T-cell (primary cell): ENCODE data around the gene TMEM139. TPM values are rescaled to one million over a fixed set of nuclear protein-coding genes. Genes with fewer than 3 reads are reported as not detected.
A peak's percentile ranks its signal among the peaks of the same experiment; 100 is the strongest.

Source experiments
- ATAC-seq, 4 experiments: fragments of 200-7000 bp in 3 of 4; fragments of 150-1000 bp in 1 of 4; cut with Tn5 transposase; replicated peaks in 1 of 4; 1 replicate in 3 of 4; 2 replicates in 1 of 4; pipeline ENCODE4 v1.10.0; 2021; ENCODE audit warnings: moderate library complexity in 3 of 4, mild to moderate bottlenecking in 2 of 4, moderate number of reproducible peaks in 1 of 4
- CTCF ChIA-PET, 2 donors: fragments of 300-600 bp; sonication (Branson Sonifier 250); formaldehyde crosslinking; loops; one replicate each; lab custom pipeline; 2022; ENCODE audit warnings: antibody characterized with exemption in 2 of 2; lab: Charles Lee
- POLR2A ChIA-PET, 2 donors: fragments of 300-600 bp; sonication (Branson Sonifier 250); formaldehyde crosslinking; loops; one replicate each; lab custom pipeline; 2022; ENCODE audit warnings: antibody characterized with exemption in 2 of 2; lab: Charles Lee
- DNase-seq, 35 experiments: peaks; one replicate each; pipeline versions ENCODE4 v3.0.0 to v3.0.0-alpha.2; 2013 to 2023
- H3K27ac ChIP-seq: one replicate; pipeline ENCODE4 v1.5.1; 2013; ENCODE audit warnings: low read length
- H3K27me3 ChIP-seq, 2 experiments: replicated peaks in 1 of 2; 1 replicate in 1 of 2; 2 replicates in 1 of 2; pipeline versions ENCODE4 v1.6.1 to v1.7.0; 2013; ENCODE audit warnings: low read length in 1 of 2, mixed read lengths in 1 of 2; ENCODE audit not compliant: control insufficient read depth in 2 of 2, insufficient read depth in 2 of 2; ENCODE audit errors: extremely low read depth in 1 of 2
- H3K36me3 ChIP-seq, 2 donors: 1 replicate in 1 of 2; 2 replicates in 1 of 2; pipeline versions ENCODE4 v1.6.1 to v1.7.0; 2013; ENCODE audit warnings: low read length in 1 of 2; ENCODE audit not compliant: control insufficient read depth in 2 of 2, insufficient read depth in 1 of 2; ENCODE audit errors: extremely low read depth in 1 of 2
- H3K4me1 ChIP-seq, 2 experiments: 1 replicate in 1 of 2; 2 replicates in 1 of 2; pipeline versions ENCODE4 v1.6.1 to v1.7.0; 2013; ENCODE audit warnings: low read length in 2 of 2, mixed read lengths in 1 of 2; ENCODE audit not compliant: insufficient read depth in 2 of 2, control insufficient read depth in 1 of 2; ENCODE audit errors: extremely low read depth in 1 of 2
- H3K4me3 ChIP-seq, 2 donors: 1 replicate in 1 of 2; 2 replicates in 1 of 2; pipeline versions ENCODE4 v1.5.1 to v1.7.0; 2013; ENCODE audit warnings: mild to moderate bottlenecking in 2 of 2, low read length in 1 of 2, moderate library complexity in 1 of 2; ENCODE audit not compliant: control insufficient read depth in 1 of 2; ENCODE audit errors: extremely low read depth in 1 of 2
- H3K9me3 ChIP-seq: 2 replicates; pipeline ENCODE4 v1.7.0; 2013
- H3K27ac Mint-ChIP-seq, 2 donors: one replicate each; pipeline ENCODE4 v1.8.0; 2020 to 2021; ENCODE audit warnings: mild to moderate bottlenecking in 2 of 2, mixed read lengths in 2 of 2
- H3K27me3 Mint-ChIP-seq, 2 donors: one replicate each; pipeline ENCODE4 v1.8.0; 2021 to 2022; ENCODE audit warnings: mixed read lengths in 2 of 2
- H3K36me3 Mint-ChIP-seq: one replicate; pipeline ENCODE4 v1.8.0; 2021; ENCODE audit warnings: mixed read lengths
- H3K4me1 Mint-ChIP-seq, 3 donors: one replicate each; pipeline ENCODE4 v1.8.0; 2020 to 2022; ENCODE audit warnings: mixed read lengths in 3 of 3, mild to moderate bottlenecking in 1 of 3
- H3K4me3 Mint-ChIP-seq, 3 donors: one replicate each; pipeline ENCODE4 v1.8.0; 2020 to 2022; ENCODE audit warnings: mild to moderate bottlenecking in 3 of 3, mixed read lengths in 3 of 3, moderate library complexity in 3 of 3
- H3K9me3 Mint-ChIP-seq, 3 donors: one replicate each; pipeline ENCODE4 v1.8.0; 2020 to 2022; ENCODE audit warnings: mixed read lengths in 3 of 3
- WGBS: methylation state at CpG from one replicate; pipeline ENCODE4 v1.1.5; 2013; ENCODE audit warnings: missing lambda C conversion rate; ENCODE audit not compliant: insufficient coverage; 5-methylcytosine and 5-hydroxymethylcytosine counted together
- total RNA-seq, 35 experiments: library from RNA in 6 of 35; stranded (reverse) in 6 of 35; fragments of 120-200 nt in 1 of 35; gene quantifications; one replicate each; pipeline versions ENCODE4 v1.2.1 to v1.2.4 and lab custom pipeline; 2013 to 2026

Gene TMEM139
- total RNA-seq, 5 donors from 2014 or later (not counting 1 experiment from before 2014, with no cell fraction given): 0.66 to 1.6 (median 1.2) TPM; not detected in 1

DNA sequence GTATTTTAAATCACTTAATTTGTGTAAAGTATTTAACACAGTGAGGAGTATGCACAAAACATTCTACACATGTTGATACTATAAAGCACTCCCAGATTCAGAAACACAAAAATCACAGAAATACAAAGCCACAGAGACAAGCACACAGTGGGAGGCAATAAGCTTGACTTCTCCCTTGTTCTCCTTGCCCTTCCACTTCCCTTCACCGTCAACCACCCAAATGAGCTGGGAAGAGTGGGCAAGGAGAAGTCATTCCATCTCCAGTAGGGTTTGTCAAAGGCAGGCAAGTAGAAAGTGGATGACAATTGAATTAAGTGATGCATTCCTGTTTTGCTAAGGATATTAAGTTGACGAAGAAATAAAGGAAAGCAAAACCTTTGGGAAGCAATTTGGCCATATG, 4.2 kb upstream of the TMEM139 start:
- Mint-ChIP-seq H3K36me3 (no peaks in the 10 kb centered on the region), H3K27ac (peak overlapping the region; percentile 82 to 94), H3K4me1 (peaks cover 41 to 45% (median 41%) of the 10 kb centered on the region in 3 donors), H3K27me3 (no peaks in the 10 kb centered on the region), H3K9me3 (no peaks in the 10 kb centered on the region), H3K4me3 (peak overlapping the region in 2 of 3 donors; percentile 68 to 74)
- DNase-seq (no peak), ATAC-seq (no peak)
- Histone ChIP-seq H3K27me3 (no peaks in the 10 kb centered on the region), H3K36me3 (no peaks in the 10 kb centered on the region), H3K27ac (peak overlapping the region; percentile 78), H3K4me1 (peaks cover 18 to 22% of the 10 kb centered on the region in 2 experiments), H3K9me3 (no peaks in the 10 kb centered on the region), H3K4me3 (no peak overlapping the region)
- ChIA-PET POLR2A (interaction anchor here in 1 of 2 donors (0.6 kb wide), 1 partner anchor 9 kb away, joined by 3 read pairs; no protein-coding TSS in a partner anchor), CTCF (interaction anchor here (0.6 to 2.1 kb wide), 8 partner anchors 16 to 472 kb away, joined by 3 to 11 read pairs (median 4); partner anchors contain the start of gene GSTK1 (in 1 of the 2))
- WGBS: no CpG with 5 or more reads among the region's 2 CpGs

DNA sequence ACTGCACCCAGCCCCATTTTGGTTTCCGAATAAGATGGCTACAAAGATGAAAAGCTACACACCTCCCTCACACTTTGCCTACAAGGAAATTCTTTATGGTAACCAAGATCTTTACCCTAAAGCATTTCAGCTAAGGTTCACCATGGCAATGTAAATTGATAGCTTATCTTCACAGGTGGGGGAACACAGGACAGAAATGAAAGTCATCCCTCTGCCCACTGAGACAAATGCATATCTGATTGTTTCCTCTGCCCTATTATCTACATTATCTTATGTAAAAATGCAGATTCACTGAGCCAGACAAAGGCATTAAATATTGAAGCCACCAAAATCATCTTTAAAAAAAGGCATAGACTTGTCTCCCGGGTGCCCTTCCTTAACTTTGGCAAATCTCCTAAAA, 3.2 kb upstream of the TMEM139 start:
- 89% methylated on average over 1 of the region's 2 CpGs for WGBS
- Histone ChIP-seq H3K27me3 (no peaks in the 10 kb centered on the region), H3K27ac (no peak overlapping the region), H3K9me3 (no peaks in the 10 kb centered on the region), H3K36me3 (no peaks in the 10 kb centered on the region), H3K4me1 (peaks cover 18 to 22% of the 10 kb centered on the region in 2 experiments), H3K4me3 (no peak overlapping the region)
- ChIA-PET POLR2A (no interaction called here), CTCF (interaction anchor here in 1 of 2 donors (1.0 kb wide), 1 partner anchor 41 kb away, joined by 3 read pairs; no protein-coding TSS in a partner anchor)
- Mint-ChIP-seq H3K4me1 (peaks cover 41 to 47% (median 41%) of the 10 kb centered on the region in 3 donors), H3K27ac (peak overlapping the region; percentile 34 to 59), H3K9me3 (no peaks in the 10 kb centered on the region), H3K27me3 (no peaks in the 10 kb centered on the region), H3K36me3 (no peaks in the 10 kb centered on the region), H3K4me3 (no peak overlapping the region)
- no peak for DNase-seq
- no peak for ATAC-seq

DNA sequence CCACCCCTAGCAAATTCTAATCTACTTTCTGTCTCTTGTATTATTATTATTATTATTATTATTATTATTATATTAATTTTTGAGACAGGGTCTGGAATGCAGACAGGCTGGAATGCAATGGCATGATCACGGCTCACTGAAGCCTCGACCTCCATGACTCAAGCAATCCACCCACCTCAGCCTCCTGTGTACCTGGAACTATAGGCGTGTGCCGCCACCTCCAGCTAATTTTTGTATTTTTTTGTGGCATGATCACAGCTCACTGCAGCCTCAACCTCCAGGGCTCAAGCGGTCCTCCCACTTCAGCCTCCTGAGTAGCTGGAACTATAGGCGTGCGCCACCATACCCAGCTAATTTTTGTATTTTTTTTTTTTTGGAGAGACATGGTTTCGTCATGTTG, 2.6 kb upstream of the TMEM139 start:
- H3K36me3 Mint-ChIP-seq: no peaks in the 10 kb centered on the region
- ChIA-PET POLR2A (no interaction called here), CTCF (interaction anchor here in 1 of 2 donors (1.1 kb wide), 1 partner anchor 17 kb away, joined by 4 read pairs; no protein-coding TSS in a partner anchor)
- no peaks in the 10 kb centered on the region for H3K9me3 ChIP-seq
- H3K27ac Mint-ChIP-seq: no peak overlapping the region
- WGBS: 98% methylated on average over 5 of the region's 8 CpGs
- H3K27ac ChIP-seq: no peak overlapping the region
- H3K27me3 ChIP-seq: no peaks in the 10 kb centered on the region
- no peaks in the 10 kb centered on the region for H3K36me3 ChIP-seq
- H3K4me3 Mint-ChIP-seq: no peak overlapping the region
- DNase-seq: no peak
- ATAC-seq: no peak
- peaks cover 18 to 22% of the 10 kb centered on the region in 2 experiments for H3K4me1 ChIP-seq
- peaks cover 41 to 51% (median 46%) of the 10 kb centered on the region in 3 donors for H3K4me1 Mint-ChIP-seq
- H3K27me3 Mint-ChIP-seq: no peaks in the 10 kb centered on the region
- H3K9me3 Mint-ChIP-seq: no peaks in the 10 kb centered on the region
- no peak overlapping the region for H3K4me3 ChIP-seq

DNA sequence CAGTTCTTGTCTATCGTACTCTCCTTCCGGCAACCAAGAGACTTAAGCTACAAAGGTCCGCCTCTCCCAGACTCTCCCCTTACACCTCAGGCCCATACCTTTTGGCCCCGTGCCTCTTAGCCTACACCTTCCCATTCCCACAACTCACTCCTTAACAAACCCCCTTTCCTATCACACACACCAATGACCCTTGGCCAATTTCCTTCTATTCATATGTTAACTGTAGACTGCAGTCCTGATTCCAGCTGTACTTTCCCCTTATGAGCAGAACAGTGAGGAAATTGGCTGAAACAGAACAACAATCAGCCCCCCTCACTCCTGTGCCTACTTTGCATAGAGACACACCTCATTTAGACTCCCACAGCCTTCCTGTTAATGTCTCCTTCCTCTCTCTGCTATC, 1.4 kb upstream of the TMEM139 start:
- POLR2A ChIA-PET: no interaction called here
- H3K4me3 Mint-ChIP-seq: peak overlapping the region in 1 of 3 donors; percentile 26

DNA sequence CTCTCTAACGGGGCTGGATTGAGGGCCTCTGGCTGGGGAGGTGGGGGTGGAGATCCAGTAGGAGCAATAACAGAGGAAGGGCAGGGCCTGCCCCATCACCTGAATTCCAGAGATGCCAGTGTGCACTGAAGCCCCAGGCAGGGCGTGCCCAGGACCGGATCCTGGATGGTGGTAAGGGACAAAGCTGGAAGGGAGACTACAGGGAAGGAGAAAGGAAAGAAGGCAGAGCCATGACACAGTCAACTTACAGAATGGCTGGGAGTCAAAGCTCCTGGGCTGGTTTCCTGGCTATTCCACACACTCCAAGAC, 666 bp downstream of the TMEM139 start:
- H3K4me3 ChIP-seq: no peak overlapping the region
- no peaks in the 10 kb centered on the region for H3K27me3 ChIP-seq
- POLR2A ChIA-PET: no interaction called here
- no peak for DNase-seq
- Mint-ChIP-seq H3K27me3 (no peaks in the 10 kb centered on the region), H3K27ac (no peak overlapping the region), H3K9me3 (no peaks in the 10 kb centered on the region), H3K4me3 (no peak overlapping the region), H3K36me3 (peaks cover 2% of the 10 kb centered on the region), H3K4me1 (peaks cover 48 to 59% (median 53%) of the 10 kb centered on the region in 3 donors)
- WGBS: 100% methylated on average over 2 of the region's 3 CpGs
- no peak overlapping the region for H3K27ac ChIP-seq
- peaks cover 10 to 36% of the 10 kb centered on the region in 2 experiments for H3K4me1 ChIP-seq
- no peak for ATAC-seq
- CTCF ChIA-PET: interaction anchor here in 1 of 2 donors (1.7 kb wide), 1 partner anchor 45 kb away, joined by 6 read pairs; no protein-coding TSS in a partner anchor
- no peaks in the 10 kb centered on the region for H3K36me3 ChIP-seq
- no peaks in the 10 kb centered on the region for H3K9me3 ChIP-seq

More for the DNA sequence above, 1.4 kb upstream of the TMEM139 start:
- CTCF ChIA-PET: interaction anchor here (0.8 to 1.2 kb wide), 4 partner anchors 16 to 43 kb away, joined by 3 to 7 read pairs (median 4); partner anchors contain the start of gene GSTK1 (in 1 of the 2)
- Mint-ChIP-seq H3K27me3 (no peaks in the 10 kb centered on the region), H3K27ac (peak overlapping the region; percentile 50 to 66), H3K4me1 (peaks cover 48 to 61% (median 55%) of the 10 kb centered on the region in 3 donors), H3K9me3 (no peaks in the 10 kb centered on the region), H3K36me3 (peaks cover 2% of the 10 kb centered on the region)
- WGBS: 96% methylated on average over 4 of the region's 4 CpGs
- H3K4me1 ChIP-seq: peaks cover 18 to 31% of the 10 kb centered on the region in 2 experiments
- no peak for ATAC-seq
- DNase-seq: no peak
- no peak overlapping the region for H3K27ac ChIP-seq
- no peaks in the 10 kb centered on the region for H3K36me3 ChIP-seq
- H3K9me3 ChIP-seq: no peaks in the 10 kb centered on the region
- H3K4me3 ChIP-seq: no peak overlapping the region
- H3K27me3 ChIP-seq: no peaks in the 10 kb centered on the region

DNA sequence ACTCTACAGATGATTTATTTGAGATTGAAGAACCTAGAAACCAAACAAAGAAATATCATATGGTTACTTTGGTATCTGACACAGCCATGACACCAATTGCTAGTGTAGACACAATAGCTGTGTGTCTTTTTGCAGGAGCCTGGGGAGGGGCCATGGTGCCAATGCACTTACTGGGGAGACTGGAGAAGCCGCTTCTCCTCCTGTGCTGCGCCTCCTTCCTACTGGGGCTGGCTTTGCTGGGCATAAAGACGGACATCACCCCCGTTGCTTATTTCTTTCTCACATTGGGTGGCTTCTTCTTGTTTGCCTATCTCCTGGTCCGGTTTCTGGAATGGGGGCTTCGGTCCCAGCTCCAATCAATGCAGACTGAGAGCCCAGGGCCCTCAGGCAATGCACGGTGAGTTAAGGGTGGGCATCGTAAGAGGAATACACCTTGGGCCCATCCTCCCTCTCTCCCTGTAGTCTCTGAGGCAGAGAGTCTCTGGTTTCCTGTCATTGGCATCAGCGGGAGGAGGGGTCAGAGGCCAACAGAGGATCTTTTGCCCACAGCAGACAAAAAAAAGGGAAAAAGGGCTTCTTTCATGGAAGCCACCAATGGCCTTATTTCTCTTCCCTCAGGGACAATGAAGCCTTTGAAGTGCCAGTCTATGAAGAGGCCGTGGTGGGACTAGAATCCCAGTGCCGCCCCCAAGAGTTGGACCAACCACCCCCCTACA, 1.2 kb downstream of the TMEM139 start:
- Mint-ChIP-seq H3K36me3 (peaks cover 2% of the 10 kb centered on the region), H3K27ac (no peak overlapping the region), H3K9me3 (no peaks in the 10 kb centered on the region), H3K4me1 (peaks cover 48 to 60% (median 53%) of the 10 kb centered on the region in 3 donors), H3K4me3 (no peak overlapping the region), H3K27me3 (no peaks in the 10 kb centered on the region)
- Histone ChIP-seq H3K36me3 (no peaks in the 10 kb centered on the region), H3K4me1 (peaks cover 13 to 38% of the 10 kb centered on the region in 2 experiments), H3K27me3 (no peaks in the 10 kb centered on the region), H3K27ac (no peak overlapping the region), H3K4me3 (no peak overlapping the region), H3K9me3 (no peaks in the 10 kb centered on the region)
- no peak for ATAC-seq
- ChIA-PET POLR2A (no interaction called here), CTCF (interaction anchor here in 1 of 2 donors (1.7 kb wide), 1 partner anchor 45 kb away, joined by 6 read pairs; no protein-coding TSS in a partner anchor)
- DNase-seq: no peak
- 95% methylated on average over 10 of the region's 11 CpGs for WGBS
